HG02588 (cell line): ENCODE data around the gene GAR1.
"Not testable (repeated sequence)": the region's sequence is repeated elsewhere in the genome, so short reads cannot be mapped to it uniquely, and the experiment has no call there.

Experiments
- ATAC-seq: cut with Tn5 transposase; IDR thresholded peaks from one replicate; pipeline ENCODE4 v1.9.1; 2021; ENCODE audit warnings: mild to moderate bottlenecking, moderate library complexity; ENCODE audit not compliant: unreplicated experiment

GAR1 gene

GRCh38 chr4:109836985-109837384 lies 21.4 kb downstream of the GAR1 start:
- ATAC-seq = no peak

GRCh38 chr4:109846395-109847098 lies 31.0 kb downstream of the GAR1 start:
- no peak for ATAC-seq

- no peak for ATAC-seq
These were observed 32.4 kb downstream of the GAR1 start, which contains the start of gene LRIT3 for GRCh38 chr4:109847896-109848442. Gene LRIT3 (plus strand): TSS chr4:109848107. CDS start chr4:109848202, 95 bp downstream.

GRCh38 chr4:109848501-109848900 lies 32.9 kb downstream of the GAR1 start:
- ATAC-seq = no peak

- no peak for ATAC-seq
These were observed 35.0 kb downstream of the GAR1 start for GRCh38 chr4:109850601-109851000.

- ATAC-seq = not testable (repeated sequence)
These were observed 44.1 kb downstream of the GAR1 start for GRCh38 chr4:109859426-109860300.

GRCh38 chr4:109861271-109861670 lies 45.7 kb downstream of the GAR1 start:
- no peak for ATAC-seq

- ATAC-seq = no peak
These were observed 46.5 kb downstream of the GAR1 start for GRCh38 chr4:109861916-109862511.

- no peak for ATAC-seq
These were observed 48.6 kb downstream of the GAR1 start for GRCh38 chr4:109864134-109864533.

- ATAC-seq = no peak
These were observed 54.5 kb downstream of the GAR1 start for GRCh38 chr4:109870061-109870460.

GRCh38 chr4:109872065-109872464 lies 56.5 kb downstream of the GAR1 start:
- no peak for ATAC-seq

- no peak for ATAC-seq
These were observed 57.5 kb downstream of the GAR1 start for GRCh38 chr4:109872950-109873656.

- no peak for ATAC-seq
These were observed 58.4 kb downstream of the GAR1 start for GRCh38 chr4:109873791-109874514.
